GM12872 (cell line): ENCODE results near the gene PFKFB3.

Experiments
- TF ChIP-seq, protein P1 (sequence below): IDR thresholded peaks from 3 replicates; pipeline ENCODE4 v1.5.1; 2011; ENCODE audit warnings: low read depth, mild to moderate bottlenecking, low read length, moderate library complexity; ENCODE audit not compliant: insufficient read depth

PFKFB3 gene

GRCh38 chr10:6215683-6216484 is 13.2 kb downstream of the PFKFB3 start:
- TF ChIP-seq, protein P1, sequence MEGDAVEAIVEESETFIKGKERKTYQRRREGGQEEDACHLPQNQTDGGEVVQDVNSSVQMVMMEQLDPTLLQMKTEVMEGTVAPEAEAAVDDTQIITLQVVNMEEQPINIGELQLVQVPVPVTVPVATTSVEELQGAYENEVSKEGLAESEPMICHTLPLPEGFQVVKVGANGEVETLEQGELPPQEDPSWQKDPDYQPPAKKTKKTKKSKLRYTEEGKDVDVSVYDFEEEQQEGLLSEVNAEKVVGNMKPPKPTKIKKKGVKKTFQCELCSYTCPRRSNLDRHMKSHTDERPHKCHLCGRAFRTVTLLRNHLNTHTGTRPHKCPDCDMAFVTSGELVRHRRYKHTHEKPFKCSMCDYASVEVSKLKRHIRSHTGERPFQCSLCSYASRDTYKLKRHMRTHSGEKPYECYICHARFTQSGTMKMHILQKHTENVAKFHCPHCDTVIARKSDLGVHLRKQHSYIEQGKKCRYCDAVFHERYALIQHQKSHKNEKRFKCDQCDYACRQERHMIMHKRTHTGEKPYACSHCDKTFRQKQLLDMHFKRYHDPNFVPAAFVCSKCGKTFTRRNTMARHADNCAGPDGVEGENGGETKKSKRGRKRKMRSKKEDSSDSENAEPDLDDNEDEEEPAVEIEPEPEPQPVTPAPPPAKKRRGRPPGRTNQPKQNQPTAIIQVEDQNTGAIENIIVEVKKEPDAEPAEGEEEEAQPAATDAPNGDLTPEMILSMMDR, result no peak

DNA sequence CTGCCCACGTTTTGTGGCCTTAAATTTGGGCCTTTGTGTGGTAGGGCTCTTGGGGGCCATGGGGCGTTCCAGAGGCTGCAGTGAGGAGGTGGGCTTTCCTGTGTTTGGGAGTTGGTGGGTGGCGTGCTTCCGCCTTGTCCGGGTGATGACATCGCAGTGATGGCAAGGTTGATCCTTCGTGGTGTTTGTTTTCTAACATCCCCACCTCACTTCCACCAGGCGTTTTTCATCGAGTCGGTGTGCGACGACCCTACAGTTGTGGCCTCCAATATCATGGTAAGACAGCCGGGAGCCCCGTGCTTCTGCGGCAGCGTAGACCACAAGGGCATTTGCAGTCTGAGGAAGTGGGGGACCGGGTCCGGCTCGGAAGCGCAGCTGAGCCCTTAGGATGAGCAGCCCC is 14.2 kb downstream of the PFKFB3 start:
- TF ChIP-seq, protein P1, result no peak

- TF ChIP-seq, protein P1, result no peak
These were observed 14.9 kb downstream of the PFKFB3 start for GRCh38 chr10:6217611-6218010.

- TF ChIP-seq, protein P1, result no peak
These were observed 16.2 kb downstream of the PFKFB3 start for GRCh38 chr10:6218692-6219493.

DNA sequence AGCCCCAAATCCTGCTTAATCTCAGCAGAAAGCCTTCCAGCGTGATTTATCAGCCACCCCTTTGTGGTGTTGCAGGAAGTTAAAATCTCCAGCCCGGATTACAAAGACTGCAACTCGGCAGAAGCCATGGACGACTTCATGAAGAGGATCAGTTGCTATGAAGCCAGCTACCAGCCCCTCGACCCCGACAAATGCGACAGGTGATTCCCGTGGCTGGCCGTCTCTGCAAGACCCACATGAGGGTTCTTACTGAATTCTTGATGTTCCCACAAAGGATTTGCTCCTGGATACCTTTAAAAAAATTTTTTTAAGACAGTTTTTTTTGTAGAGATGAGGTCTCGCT is 16.7 kb downstream of the PFKFB3 start:
- TF ChIP-seq, protein P1, result no peak

- TF ChIP-seq, protein P1, result no peak
These were observed 17.9 kb downstream of the PFKFB3 start for GRCh38 chr10:6220418-6221191.
